ACC112 (cell line): ENCODE measurements around the gene DNAJC6.
"Not testable (repeated sequence)": the region's sequence is repeated elsewhere in the genome, so short reads cannot be mapped to it uniquely, and the experiment has no call there.

Source experiments
- H2AFZ ChIP-seq: fragments of 200-600 bp; sonication (generic); one replicate; pipeline ENCODE4 v1.6.0; 2017; ENCODE audit warnings: antibody characterized with exemption, low read length; ENCODE audit not compliant: unreplicated experiment
- H3K27ac ChIP-seq: fragments of 200-600 bp; sonication (generic); 2 replicates; pipeline ENCODE4 v1.5.1; 2014; ENCODE audit warnings: low read depth, mild to moderate bottlenecking, antibody characterized with exemption, low read length, moderate library complexity
- H3K27me3 ChIP-seq: fragments of 200-600 bp; sonication (generic); 2 replicates; pipeline ENCODE4 v1.6.1; 2014; ENCODE audit warnings: mild to moderate bottlenecking, antibody characterized with exemption, low read length, moderate library complexity, mixed read lengths; ENCODE audit not compliant: insufficient read depth
- H3K36me3 ChIP-seq: fragments of 200-600 bp; sonication (generic); 2 replicates; pipeline ENCODE4 v1.6.1; 2016; ENCODE audit warnings: mild to moderate bottlenecking, antibody characterized with exemption, low read length, moderate library complexity, mixed read lengths; ENCODE audit not compliant: insufficient read depth
- H3K4me1 ChIP-seq: fragments of 200-600 bp; sonication (generic); one replicate; pipeline ENCODE4 v1.6.1; 2016; ENCODE audit warnings: low read length, mixed read lengths; ENCODE audit not compliant: insufficient read depth, unreplicated experiment, control insufficient read depth
- H3K4me3 ChIP-seq: fragments of 200-600 bp; sonication (generic); 2 replicates; pipeline ENCODE4 v1.5.1; 2014; ENCODE audit warnings: mild to moderate bottlenecking, low read depth, low read length
- H3K79me2 ChIP-seq: fragments of 200-600 bp; sonication (generic); one replicate; pipeline ENCODE4 v1.6.0; 2016; ENCODE audit warnings: low read length; ENCODE audit not compliant: control insufficient read depth, unreplicated experiment, insufficient read depth

The DNAJC6 gene

GRCh38 chr1:65444128-65444640, 134.8 kb downstream of the DNAJC6 start:
- H3K27me3 ChIP-seq: no peaks in the 10 kb centered on the region
- H3K79me2 ChIP-seq: no peaks in the 10 kb centered on the region
- no peak overlapping the region for H3K4me3 ChIP-seq
- no peak overlapping the region for H2AFZ ChIP-seq
- no peak overlapping the region for H3K27ac ChIP-seq
- no peaks in the 10 kb centered on the region for H3K36me3 ChIP-seq
- H3K4me1 ChIP-seq: no peaks in the 10 kb centered on the region

GRCh38 chr1:65445837-65446236, 136.5 kb downstream of the DNAJC6 start:
- no peak overlapping the region for H3K27ac ChIP-seq
- no peaks in the 10 kb centered on the region for H3K4me1 ChIP-seq
- H3K27me3 ChIP-seq: no peaks in the 10 kb centered on the region
- no peaks in the 10 kb centered on the region for H3K79me2 ChIP-seq
- H3K36me3 ChIP-seq: no peaks in the 10 kb centered on the region
- H2AFZ ChIP-seq: no peak overlapping the region
- no peak overlapping the region for H3K4me3 ChIP-seq

- Histone ChIP-seq H3K79me2 (no peaks in the 10 kb centered on the region), H2AFZ (no peak overlapping the region), H3K4me3 (no peak overlapping the region), H3K36me3 (no peaks in the 10 kb centered on the region), H3K4me1 (no peaks in the 10 kb centered on the region), H3K27me3 (no peaks in the 10 kb centered on the region), H3K27ac (no peak overlapping the region)
Observed at GRCh38 chr1:65449214-65449823, 140.0 kb downstream of the DNAJC6 start.

GRCh38 chr1:65455678-65456077, 146.3 kb downstream of the DNAJC6 start:
- not testable (repeated sequence) for H3K27me3 ChIP-seq, H2AFZ ChIP-seq, H3K4me3 ChIP-seq, H3K36me3 ChIP-seq, H3K27ac ChIP-seq, H3K79me2 ChIP-seq, H3K4me1 ChIP-seq

- Histone ChIP-seq H3K36me3 (no peaks in the 10 kb centered on the region), H3K4me3 (no peak overlapping the region), H3K27me3 (no peaks in the 10 kb centered on the region), H3K79me2 (no peaks in the 10 kb centered on the region), H2AFZ (no peak overlapping the region), H3K27ac (no peak overlapping the region), H3K4me1 (peaks cover 8% of the 10 kb centered on the region)
Observed at GRCh38 chr1:65456481-65456880, 147.1 kb downstream of the DNAJC6 start.

GRCh38 chr1:65457868-65458267, 148.5 kb downstream of the DNAJC6 start:
- Histone ChIP-seq H3K4me1 (peaks cover 8% of the 10 kb centered on the region), H3K4me3 (no peak overlapping the region), H3K36me3 (no peaks in the 10 kb centered on the region), H3K27me3 (no peaks in the 10 kb centered on the region), H3K79me2 (no peaks in the 10 kb centered on the region), H3K27ac (no peak overlapping the region), H2AFZ (no peak overlapping the region)

- H3K36me3 ChIP-seq: no peaks in the 10 kb centered on the region
- no peak overlapping the region for H3K4me3 ChIP-seq
- peaks cover 8% of the 10 kb centered on the region for H3K4me1 ChIP-seq
- H3K79me2 ChIP-seq: no peaks in the 10 kb centered on the region
- H3K27me3 ChIP-seq: no peaks in the 10 kb centered on the region
- H2AFZ ChIP-seq: no peak overlapping the region
- no peak overlapping the region for H3K27ac ChIP-seq
Observed at GRCh38 chr1:65458730-65459396, 149.5 kb downstream of the DNAJC6 start.

GRCh38 chr1:65459397-65459768, 150.0 kb downstream of the DNAJC6 start:
- Histone ChIP-seq H3K4me3 (no peak overlapping the region), H3K4me1 (peaks cover 8% of the 10 kb centered on the region), H3K36me3 (no peaks in the 10 kb centered on the region), H3K27me3 (no peaks in the 10 kb centered on the region), H3K79me2 (no peaks in the 10 kb centered on the region), H2AFZ (no peak overlapping the region), H3K27ac (no peak overlapping the region)
